ENCODE data around the gene HBG2. TPM values are rescaled to one million over a fixed set of nuclear protein-coding genes. Genes with fewer than 3 reads are reported as not detected.

Gene HBG2
- total and polyA plus RNA-seq, 2 of the 8 experiments (the other 6 are each of a cell fraction or from before 2014, with no cell fraction given): 0.23 TPM; not detected in 1

- Histone ChIP-seq H3K14ac (ENCODE audit: insufficient read length) (no peak overlapping the region), H3K56ac (replicated peaks; ENCODE audit: insufficient read length, low read depth, low read length) (no peak overlapping the region), H2BK5ac (ENCODE audit: low read depth, low read length) (no peak overlapping the region), H3K4me1 (replicated peaks in 1 of 4; ENCODE audit: control insufficient read depth in 3 of 4, insufficient read depth in 4 of 4, low read length in 3 of 4) (no peaks in the 10 kb centered on the region), H3K4me2 (ENCODE audit: insufficient read depth in 1 of 2, low read depth in 2 of 2, low read length in 2 of 2) (no peak overlapping the region), H3K79me2 (ENCODE audit: control insufficient read depth in 1 of 2, insufficient read depth in 2 of 2, low read length in 2 of 2) (no peaks in the 10 kb centered on the region), H3K23ac (ENCODE audit: insufficient read length) (no peak overlapping the region), H3K27me3 (replicated peaks in 1 of 4; ENCODE audit: control insufficient read depth in 3 of 4, extremely low read depth in 1 of 4, insufficient read depth in 3 of 4, low read length in 3 of 4) (peaks cover 0 to 1% (median 0%) of the 10 kb centered on the region in 4 experiments; a peak in 2 of 7 replicates), H3K27ac (ENCODE audit: low read depth, low read length) (no peak overlapping the region), H3K23me2 (ENCODE audit: low read depth, low read length) (no peaks in the 10 kb centered on the region), H3K9ac (replicated peaks in 1 of 4; ENCODE audit: extremely low read depth in 1 of 4, low read depth in 3 of 4, low read length in 3 of 4) (no peak overlapping the region), H4K8ac (ENCODE audit: extremely low read depth, insufficient read depth, low read length) (no peak overlapping the region), H3K79me1 (ENCODE audit: low read depth, low read length) (no peaks in the 10 kb centered on the region), H2BK20ac (ENCODE audit: low read length) (no peak overlapping the region), H2AK5ac (ENCODE audit: low read depth, low read length) (no peak overlapping the region), H3K36me3 (ENCODE audit: control insufficient read depth in 2 of 4, insufficient read depth in 4 of 4, low read length in 3 of 4) (no peaks in the 10 kb centered on the region), H2BK15ac (ENCODE audit: low read length) (no peak overlapping the region), H3K9me3 (ENCODE audit: insufficient read depth in 2 of 2, low read depth in 1 of 2, low read length in 1 of 2) (no peaks in the 10 kb centered on the region), H2BK120ac (replicated peaks; ENCODE audit: low read depth, low read length) (no peak overlapping the region), H2BK12ac (ENCODE audit: low read depth, low read length) (no peak overlapping the region), H4K20me1 (replicated peaks in 1 of 2; ENCODE audit: control insufficient read depth in 1 of 2, insufficient read depth in 2 of 2, low read length in 2 of 2) (no peaks in the 10 kb centered on the region), H3K18ac (ENCODE audit: extremely low read depth, low read length) (no peak overlapping the region), H4K91ac (replicated peaks; ENCODE audit: insufficient read length, low read length) (no peak overlapping the region), H3K4me3 (ENCODE audit: extremely low read depth in 1 of 4, insufficient read depth in 2 of 4, low read depth in 3 of 4, low read length in 4 of 4) (no peak overlapping the region), H2AFZ (ENCODE audit: low read length) (no peak overlapping the region), H3K4ac (replicated peaks; ENCODE audit: insufficient read length, low read depth, low read length) (no peak overlapping the region), H4K5ac (ENCODE audit: insufficient read length, low read depth, low read length) (no peak overlapping the region)
- FAIRE-seq (no peak), DNase-seq (ENCODE audit: low read depth in 1 of 2, low spot score in 2 of 2) (no peak)
- 91% methylated on average over 4 of the region's 4 CpGs; no CpG with 5 or more reads in 1 of the 2 experiments for WGBS, 2 experiments (ENCODE audit: extremely low coverage in 1 of 2, insufficient coverage in 1 of 2, insufficient read length in 1 of 2, insufficient replicate concordance in 2 of 2, low coverage in 1 of 2, low lambda C conversion rate in 2 of 2, missing lambda C conversion rate in 1 of 2)
- TF ChIP-seq TBP (IDR thresholded peaks at IDR 0.05; ENCODE audit: low read depth, low read length) (no peak), SP1 (IDR thresholded peaks at IDR 0.05; ENCODE audit: low read depth, low read length) (no peak), E2F6 (IDR thresholded peaks at IDR 0.05) (no peak), BRCA1 (IDR thresholded peaks at IDR 0.05; ENCODE audit: low read depth, low read length) (no peak), EP300 (IDR thresholded peaks at IDR 0.05; ENCODE audit: borderline replicate concordance in 1 of 2, low read depth in 2 of 2, low read length in 2 of 2) (no peak), FOSL1 (IDR thresholded peaks at IDR 0.05; ENCODE audit: insufficient read depth, low read depth, low read length) (no peak), CEBPB (IDR thresholded peaks at IDR 0.05; ENCODE audit: low read depth, low read length) (no peak), NANOG (IDR thresholded peaks at IDR 0.05; ENCODE audit: insufficient read depth, low read depth, low read length, poor library complexity, severe bottlenecking) (no peak), RNF2 (IDR thresholded peaks at IDR 0.05; ENCODE audit: borderline replicate concordance, low read depth, low read length, missing control alignments, poor library complexity, severe bottlenecking) (no peak), CBX5 (IDR thresholded peaks at IDR 0.05; ENCODE audit: low read depth, low read length) (no peak), SIX5 (IDR thresholded peaks at IDR 0.05; ENCODE audit: low read depth, low read length) (no peak), PHF8 (conservative IDR thresholded peaks at IDR 0.05; ENCODE audit: low read depth, low read length) (no peak)
- ChIA-PET POLR2A (ENCODE audit: partially characterized antibody) (no interaction called here), CTCF (ENCODE audit: partially characterized antibody) (interaction anchor here (1.1 kb wide), 1 partner anchor 31 kb away, joined by 3 read pairs; no protein-coding TSS in a partner anchor)
Measured at GRCh38 chr11:5250543-5251204, 3.9 kb downstream of the HBG2 start.
